Peyer's patch (tissue), 4 donors: Measurements from ENCODE around the gene SUGP2.

Experiments
- CTCF ChIP-seq, 6 experiments: fragments of 450-650 bp in 4 of 6; fragments of 200-600 bp in 2 of 6; sonication (generic) in 1 of 6; IDR thresholded peaks; one replicate each; pipeline ENCODE4 v1.5.1; 2017 to 2019; ENCODE audit warnings: antibody characterized with exemption in 6 of 6, mild to moderate bottlenecking in 3 of 6, moderate library complexity in 1 of 6
- POLR2A ChIP-seq, 2 donors: fragments of 450-650 bp; IDR thresholded peaks; one replicate each; pipeline ENCODE4 v1.5.1; 2017; ENCODE audit warnings: antibody characterized with exemption in 2 of 2, mild to moderate bottlenecking in 2 of 2, moderate library complexity in 2 of 2

- TF ChIP-seq CTCF (IDR thresholded peaks at IDR 0.05) (no peak), POLR2A (IDR thresholded peaks at IDR 0.05) (no peak)
These were observed 50.6 kb downstream of the SUGP2 start for GRCh38 chr19:18982669-18983068.
